K562 (cell line): ENCODE results near the gene CXCR5.

Experiments used
- CHD2 ChIP-seq: IDR thresholded peaks from 2 replicates; pipeline ENCODE4 v1.6.1; 2011; ENCODE audit warnings: low read depth, low read length
- EP300 ChIP-seq: IDR thresholded peaks from 2 replicates; pipeline ENCODE4 v1.6.1; 2012; ENCODE audit warnings: low read length, improper control_type of control experiment
- FOXM1 ChIP-seq, 2 experiments: fragments of 450-650 bp in 1 of 2; sonication (generic) in 1 of 2; formaldehyde crosslinking in 1 of 2; IDR thresholded peaks; 2 replicates each; pipeline versions ENCODE4 v1.6.1 to v1.9.0; 2017 to 2022; ENCODE audit warnings: low read depth in 2 of 2, mild to moderate bottlenecking in 2 of 2, missing genetic modification reagents in 1 of 2, moderate library complexity in 1 of 2
- MAZ ChIP-seq, 2 experiments: fragments of 450-650 bp in 1 of 2; sonication (generic) in 1 of 2; formaldehyde crosslinking; IDR thresholded peaks in 1 of 2; conservative IDR thresholded peaks in 1 of 2; 2 replicates each; pipeline versions ENCODE4 v1.4.0 to v1.5.0; 2020; ENCODE audit warnings: mild to moderate bottlenecking in 1 of 2, missing genetic modification reagents in 1 of 2
- SMC3 ChIP-seq: conservative IDR thresholded peaks from 2 replicates; pipeline ENCODE4 v1.6.1; 2011; ENCODE audit warnings: low read depth, low read length, improper control_type of control experiment; ENCODE audit not compliant: insufficient read depth
- ZNF384 ChIP-seq: IDR thresholded peaks from 2 replicates; pipeline ENCODE4 v1.6.1; 2012; ENCODE audit warnings: low read depth, low read length, improper control_type of control experiment
- ZNF431 ChIP-seq: sonication (generic); formaldehyde crosslinking; IDR thresholded peaks from 2 replicates; pipeline ENCODE4 v1.8.0; 2022; ENCODE audit warnings: mild to moderate bottlenecking, missing genetic modification reagents
- TF ChIP-seq, protein P1 (sequence below), 3 experiments: IDR thresholded peaks in 2 of 3; conservative IDR thresholded peaks in 1 of 3; 2 replicates each; pipeline ENCODE4 v1.5.1; 2011 to 2012; ENCODE audit warnings: low read length in 3 of 3, mild to moderate bottlenecking in 3 of 3, control low read depth in 2 of 3, improper control_type of control experiment in 1 of 3, inconsistent platforms in 1 of 3, low read depth in 1 of 3, mixed read lengths in 1 of 3, moderate library complexity in 1 of 3; ENCODE audit not compliant: insufficient read depth in 2 of 3
- TF ChIP-seq, protein P2 (sequence below): sonication (generic); formaldehyde crosslinking; IDR thresholded peaks from 2 replicates; pipeline ENCODE4 v1.4.0; 2020; ENCODE audit warnings: mild to moderate bottlenecking, missing genetic modification reagents

DNA sequence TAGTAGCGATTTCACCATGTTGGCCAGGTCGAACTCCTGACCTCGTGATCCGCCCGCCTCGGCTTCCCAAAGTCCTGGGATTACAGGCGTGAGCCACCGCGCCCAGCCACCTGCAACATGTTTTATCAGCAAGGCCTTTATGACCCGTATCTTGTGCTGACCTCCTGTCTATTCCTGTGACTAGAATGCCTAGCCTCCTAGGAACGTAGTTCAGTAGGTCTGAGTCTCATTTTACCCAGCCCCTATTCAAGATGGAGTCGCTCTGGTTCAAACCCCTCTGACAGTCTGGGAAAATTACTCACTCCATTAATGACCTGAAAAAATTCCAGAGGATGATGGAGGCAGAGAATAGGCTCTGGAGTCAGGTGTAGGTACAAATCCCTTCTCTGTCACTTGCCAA, 30.0 kb upstream of the CXCR5 start:
- TF ChIP-seq, protein P1, sequence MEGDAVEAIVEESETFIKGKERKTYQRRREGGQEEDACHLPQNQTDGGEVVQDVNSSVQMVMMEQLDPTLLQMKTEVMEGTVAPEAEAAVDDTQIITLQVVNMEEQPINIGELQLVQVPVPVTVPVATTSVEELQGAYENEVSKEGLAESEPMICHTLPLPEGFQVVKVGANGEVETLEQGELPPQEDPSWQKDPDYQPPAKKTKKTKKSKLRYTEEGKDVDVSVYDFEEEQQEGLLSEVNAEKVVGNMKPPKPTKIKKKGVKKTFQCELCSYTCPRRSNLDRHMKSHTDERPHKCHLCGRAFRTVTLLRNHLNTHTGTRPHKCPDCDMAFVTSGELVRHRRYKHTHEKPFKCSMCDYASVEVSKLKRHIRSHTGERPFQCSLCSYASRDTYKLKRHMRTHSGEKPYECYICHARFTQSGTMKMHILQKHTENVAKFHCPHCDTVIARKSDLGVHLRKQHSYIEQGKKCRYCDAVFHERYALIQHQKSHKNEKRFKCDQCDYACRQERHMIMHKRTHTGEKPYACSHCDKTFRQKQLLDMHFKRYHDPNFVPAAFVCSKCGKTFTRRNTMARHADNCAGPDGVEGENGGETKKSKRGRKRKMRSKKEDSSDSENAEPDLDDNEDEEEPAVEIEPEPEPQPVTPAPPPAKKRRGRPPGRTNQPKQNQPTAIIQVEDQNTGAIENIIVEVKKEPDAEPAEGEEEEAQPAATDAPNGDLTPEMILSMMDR (IDR thresholded peaks at IDR 0.05 in 2 of 3, conservative IDR thresholded peaks at IDR 0.05 in 1 of 3; ENCODE audit: insufficient read depth in 2 of 3, low read depth in 1 of 3, low read length in 3 of 3) = no peak
- TF ChIP-seq, protein P2, sequence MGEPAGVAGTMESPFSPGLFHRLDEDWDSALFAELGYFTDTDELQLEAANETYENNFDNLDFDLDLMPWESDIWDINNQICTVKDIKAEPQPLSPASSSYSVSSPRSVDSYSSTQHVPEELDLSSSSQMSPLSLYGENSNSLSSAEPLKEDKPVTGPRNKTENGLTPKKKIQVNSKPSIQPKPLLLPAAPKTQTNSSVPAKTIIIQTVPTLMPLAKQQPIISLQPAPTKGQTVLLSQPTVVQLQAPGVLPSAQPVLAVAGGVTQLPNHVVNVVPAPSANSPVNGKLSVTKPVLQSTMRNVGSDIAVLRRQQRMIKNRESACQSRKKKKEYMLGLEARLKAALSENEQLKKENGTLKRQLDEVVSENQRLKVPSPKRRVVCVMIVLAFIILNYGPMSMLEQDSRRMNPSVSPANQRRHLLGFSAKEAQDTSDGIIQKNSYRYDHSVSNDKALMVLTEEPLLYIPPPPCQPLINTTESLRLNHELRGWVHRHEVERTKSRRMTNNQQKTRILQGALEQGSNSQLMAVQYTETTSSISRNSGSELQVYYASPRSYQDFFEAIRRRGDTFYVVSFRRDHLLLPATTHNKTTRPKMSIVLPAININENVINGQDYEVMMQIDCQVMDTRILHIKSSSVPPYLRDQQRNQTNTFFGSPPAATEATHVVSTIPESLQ (CRISPR knock-in tag) = no peak
- TF ChIP-seq MAZ (CRISPR knock-in tag; conservative IDR thresholded peaks at IDR 0.05 in 1 of 2, IDR thresholded peaks at IDR 0.05 in 1 of 2) (no peak), SMC3 (no peak), ZNF384 (no peak), FOXM1 (IDR thresholded peaks at IDR 0.05; ENCODE audit: low read depth) (no peak), FOXM1 (CRISPR knock-in tag; IDR thresholded peaks at IDR 0.05; ENCODE audit: low read depth) (no peak), EP300 (no peak), CHD2 (no peak), ZNF431 (CRISPR knock-in tag) (no peak)
